ENCODE measurements around the gene DNASE2.

The DNASE2 gene

GRCh38 chr19:12833738-12834565, 47.3 kb downstream of the DNASE2 start:
- DNase-seq: peak; percentile 54
- ATAC-seq: no peak

GRCh38 chr19:12833418-12833737, 47.9 kb downstream of the DNASE2 start:
- DNase-seq (no peak), ATAC-seq (no peak)

GRCh38 chr19:12828494-12828893, 52.8 kb downstream of the DNASE2 start:
- peak; percentile 56 for ATAC-seq
- peak; percentile 54 for DNase-seq

- DNase-seq (peak; percentile 59), ATAC-seq (no peak)
Measured at GRCh38 chr19:12825254-12826131, 55.8 kb downstream of the DNASE2 start.

Measured in stimulated activated naive CD8-positive, alpha-beta T cell treated with anti-CD3 and anti-CD28 coated beads, Interleukin-15, Interleukin-2, amounts not matched to agents 100 U/mL and 50 U/mL, for 24 hours (primary cell).